ENCODE data around the gene CNNM3.

Gene CNNM3

GRCh38 chr2:96880891-96881273 lies 64.8 kb downstream of the CNNM3 start:
- DNase-seq (ENCODE audit: low read depth), result no peak
- H3K4me3 ChIP-seq (ENCODE audit: low read depth, low read length), result no peak overlapping the region
- no peak for TF ChIP-seq MYC (IDR thresholded peaks at IDR 0.05; ENCODE audit: low read depth, low read length)
- TF ChIP-seq POLR2A (IDR thresholded peaks at IDR 0.05; ENCODE audit: extremely low read depth, insufficient read length), result no peak
- TF ChIP-seq MAX (IDR thresholded peaks at IDR 0.05; ENCODE audit: low read depth, low read length), result no peak
- TF ChIP-seq CTCF (IDR thresholded peaks at IDR 0.05; ENCODE audit: low read depth, low read length), result no peak

- no peak overlapping the region for H3K4me3 ChIP-seq (ENCODE audit: low read depth, low read length)
- TF ChIP-seq CTCF (IDR thresholded peaks at IDR 0.05; ENCODE audit: low read depth, low read length), result no peak
- no peak for TF ChIP-seq MYC (IDR thresholded peaks at IDR 0.05; ENCODE audit: low read depth, low read length)
- no peak for TF ChIP-seq MAX (IDR thresholded peaks at IDR 0.05; ENCODE audit: low read depth, low read length)
- TF ChIP-seq POLR2A (IDR thresholded peaks at IDR 0.05; ENCODE audit: extremely low read depth, insufficient read length), result no peak
- peak; percentile 63 for DNase-seq (ENCODE audit: low read depth)
Measured at GRCh38 chr2:96881349-96882195, 65.5 kb downstream of the CNNM3 start.

- H3K4me3 ChIP-seq (ENCODE audit: low read depth, low read length), result no peak overlapping the region
- no peak for TF ChIP-seq CTCF (IDR thresholded peaks at IDR 0.05; ENCODE audit: low read depth, low read length)
- no peak for TF ChIP-seq MAX (IDR thresholded peaks at IDR 0.05; ENCODE audit: low read depth, low read length)
- TF ChIP-seq POLR2A (IDR thresholded peaks at IDR 0.05; ENCODE audit: extremely low read depth, insufficient read length), result no peak
- TF ChIP-seq MYC (IDR thresholded peaks at IDR 0.05; ENCODE audit: low read depth, low read length), result no peak
- no peak for DNase-seq (ENCODE audit: low read depth)
Measured at GRCh38 chr2:96882230-96882629, 66.2 kb downstream of the CNNM3 start.

GRCh38 chr2:96882906-96883305 lies 66.8 kb downstream of the CNNM3 start:
- no peak overlapping the region for H3K4me3 ChIP-seq (ENCODE audit: low read depth, low read length)
- no peak for DNase-seq (ENCODE audit: low read depth)
- TF ChIP-seq MAX (IDR thresholded peaks at IDR 0.05; ENCODE audit: low read depth, low read length) (no peak), CTCF (IDR thresholded peaks at IDR 0.05; ENCODE audit: low read depth, low read length) (no peak), POLR2A (IDR thresholded peaks at IDR 0.05; ENCODE audit: extremely low read depth, insufficient read length) (no peak), MYC (IDR thresholded peaks at IDR 0.05; ENCODE audit: low read depth, low read length) (no peak)

GRCh38 chr2:96883306-96883705 lies 67.2 kb downstream of the CNNM3 start:
- TF ChIP-seq MAX (IDR thresholded peaks at IDR 0.05; ENCODE audit: low read depth, low read length), result no peak
- no peak for TF ChIP-seq CTCF (IDR thresholded peaks at IDR 0.05; ENCODE audit: low read depth, low read length)
- no peak for TF ChIP-seq MYC (IDR thresholded peaks at IDR 0.05; ENCODE audit: low read depth, low read length)
- TF ChIP-seq POLR2A (IDR thresholded peaks at IDR 0.05; ENCODE audit: extremely low read depth, insufficient read length), result no peak
- no peak overlapping the region for H3K4me3 ChIP-seq (ENCODE audit: low read depth, low read length)
- DNase-seq (ENCODE audit: low read depth), result no peak

Measured in NB4 (cell line).